Medulla oblongata (tissue), 1 donor: ENCODE measurements around the gene ALDH9A1.
"Not testable (repeated sequence)": the region's sequence is repeated elsewhere in the genome, so short reads cannot be mapped to it uniquely, and the experiment has no call there.

ENCODE experiments used
- DNase-seq: peaks from one replicate; pipeline ENCODE4 v3.0.0-alpha.2; 2015; ENCODE audit errors: extremely low spot score

Gene ALDH9A1

DNA sequence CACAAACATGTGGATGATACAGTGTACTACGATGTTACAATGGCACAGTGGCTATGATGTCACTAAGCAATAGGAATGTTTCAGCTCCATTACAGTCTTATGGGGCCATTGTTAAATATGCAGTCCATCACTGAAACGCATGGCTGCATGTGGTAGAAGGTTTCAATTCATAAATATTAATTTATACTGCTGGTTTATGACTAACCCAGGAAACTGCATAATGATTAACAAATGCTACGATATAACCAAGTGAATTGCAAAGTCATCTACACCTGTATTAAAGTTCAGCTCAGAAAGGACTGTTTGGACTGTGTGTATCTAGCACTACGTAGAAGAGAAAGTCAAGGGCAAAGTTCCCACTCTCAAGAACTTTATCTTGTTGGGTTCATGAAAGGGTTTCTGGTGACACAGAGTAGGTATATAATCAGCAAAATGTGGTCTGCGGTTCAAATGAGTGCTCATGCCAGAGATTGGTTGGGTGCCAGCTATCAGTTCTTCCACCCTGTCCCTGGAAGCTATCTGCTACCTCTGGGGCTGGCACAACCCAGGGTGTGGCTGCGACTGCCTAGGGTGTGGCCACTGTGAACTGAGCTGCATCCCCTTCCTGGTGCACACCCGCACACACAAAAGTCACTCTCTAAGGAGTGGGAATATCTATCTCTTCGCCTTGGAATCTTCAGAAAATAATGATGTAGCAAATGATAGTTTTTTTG is 52.6 kb downstream of the ALDH9A1 start:
- DNase-seq: no peak

DNA sequence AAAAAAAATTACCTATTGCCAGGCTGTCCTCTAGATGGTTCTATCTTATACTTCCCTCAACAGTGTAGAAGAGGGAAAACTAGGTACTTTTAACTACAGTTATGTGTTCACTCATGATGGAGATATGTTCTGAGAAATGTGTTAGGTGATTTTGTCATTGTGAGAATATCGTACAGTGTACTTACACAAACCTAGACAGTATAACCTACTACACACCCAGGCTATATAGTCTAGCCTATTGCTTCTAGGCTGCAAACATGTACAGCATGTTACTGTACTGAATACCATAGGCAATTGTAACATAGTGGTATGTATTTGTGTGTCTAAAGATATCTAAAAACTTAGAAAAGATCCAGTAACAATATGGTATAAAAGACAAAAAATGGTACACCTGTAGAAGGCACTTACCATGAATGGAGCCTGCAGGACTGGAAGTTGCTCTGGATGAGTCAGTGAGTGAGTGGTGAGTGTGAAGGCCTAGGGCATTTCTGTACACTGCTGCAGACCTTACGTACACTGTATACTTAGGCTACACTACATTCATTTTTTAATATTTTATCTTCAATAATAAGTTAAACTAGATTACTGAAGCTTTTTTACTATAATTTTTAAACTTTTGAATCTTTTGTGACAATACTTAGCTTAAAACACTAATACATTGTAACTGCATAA is 54.2 kb downstream of the ALDH9A1 start:
- DNase-seq: no peak

GRCh38 chr1:165641231-165641987 is 57.0 kb downstream of the ALDH9A1 start:
- DNase-seq: no peak

- no peak for DNase-seq
Observed at GRCh38 chr1:165639821-165640623, 58.3 kb downstream of the ALDH9A1 start.

DNA sequence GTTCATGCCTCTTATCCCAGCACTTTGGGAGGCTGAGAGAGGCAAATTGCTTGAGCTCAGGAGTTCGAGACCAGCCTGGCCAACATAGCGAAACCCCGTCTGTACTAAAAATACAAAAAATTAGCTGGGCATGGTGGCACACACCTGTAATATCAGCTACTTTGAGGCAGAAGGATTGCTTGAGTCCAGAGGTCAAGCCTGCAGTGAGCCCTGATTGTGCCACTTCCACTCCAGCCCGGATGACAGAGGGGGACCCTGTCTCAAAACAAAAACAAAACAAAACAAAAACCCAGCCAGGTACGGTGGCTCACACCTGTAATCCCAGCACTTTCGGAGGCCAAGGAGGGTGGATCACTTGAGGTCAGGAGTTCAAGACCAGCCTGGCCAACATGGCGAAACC is 60.2 kb downstream of the ALDH9A1 start:
- not testable (repeated sequence) for DNase-seq

DNA sequence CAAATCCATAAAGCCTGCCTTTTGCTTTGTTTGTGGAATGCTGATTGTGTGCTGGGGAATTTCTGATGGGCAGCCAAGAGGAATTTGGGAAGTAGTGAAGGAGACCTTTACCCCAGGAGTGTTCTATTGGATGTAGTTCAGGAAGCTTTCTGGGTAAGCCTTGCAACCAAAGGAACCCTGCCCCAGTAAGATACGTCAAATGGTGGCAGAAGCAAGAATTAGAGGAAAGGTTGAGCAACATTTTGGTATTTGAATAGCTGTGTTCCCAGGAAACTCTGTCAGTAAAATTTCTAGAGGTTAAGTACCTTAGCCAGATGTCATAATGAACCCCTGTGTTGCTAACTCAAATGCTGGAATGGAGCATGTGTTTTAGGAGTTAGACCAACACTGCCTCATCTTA is 60.9 kb downstream of the ALDH9A1 start:
- DNase-seq: peak; percentile 35

- DNase-seq: no peak
Observed at GRCh38 chr1:165635823-165636222, 62.5 kb downstream of the ALDH9A1 start.

DNA sequence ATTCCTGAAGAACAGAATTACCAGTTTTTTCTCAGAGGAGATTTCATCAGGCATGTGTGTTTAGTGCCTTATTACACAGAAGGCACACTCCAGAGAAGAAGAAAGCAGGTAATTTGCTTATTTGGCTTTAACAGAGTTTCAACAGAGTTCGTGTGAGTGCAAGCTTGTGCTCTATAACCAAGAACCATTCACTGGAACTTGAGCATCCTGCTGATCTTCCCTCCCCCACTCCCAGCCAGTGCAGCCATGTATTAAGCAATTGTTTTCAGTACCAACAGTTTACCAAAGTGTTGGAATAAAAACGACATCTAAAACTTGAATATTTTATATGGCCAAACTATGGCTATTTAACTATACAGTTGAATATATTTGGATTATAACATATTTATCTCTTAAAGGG is 63.0 kb downstream of the ALDH9A1 start:
- peak; percentile 70 for DNase-seq

- DNase-seq: peak; percentile 14
Observed at GRCh38 chr1:165634154-165634921, 64.0 kb downstream of the ALDH9A1 start.

GRCh38 chr1:165633614-165634013 is 64.7 kb downstream of the ALDH9A1 start:
- DNase-seq: no peak

GRCh38 chr1:165632491-165632890 is 65.9 kb downstream of the ALDH9A1 start:
- peak; percentile 43 for DNase-seq

GRCh38 chr1:165632152-165632469 is 66.3 kb downstream of the ALDH9A1 start:
- DNase-seq: no peak

- DNase-seq: peak; percentile 68
Observed at GRCh38 chr1:165631342-165632151, 66.8 kb downstream of the ALDH9A1 start.

DNA sequence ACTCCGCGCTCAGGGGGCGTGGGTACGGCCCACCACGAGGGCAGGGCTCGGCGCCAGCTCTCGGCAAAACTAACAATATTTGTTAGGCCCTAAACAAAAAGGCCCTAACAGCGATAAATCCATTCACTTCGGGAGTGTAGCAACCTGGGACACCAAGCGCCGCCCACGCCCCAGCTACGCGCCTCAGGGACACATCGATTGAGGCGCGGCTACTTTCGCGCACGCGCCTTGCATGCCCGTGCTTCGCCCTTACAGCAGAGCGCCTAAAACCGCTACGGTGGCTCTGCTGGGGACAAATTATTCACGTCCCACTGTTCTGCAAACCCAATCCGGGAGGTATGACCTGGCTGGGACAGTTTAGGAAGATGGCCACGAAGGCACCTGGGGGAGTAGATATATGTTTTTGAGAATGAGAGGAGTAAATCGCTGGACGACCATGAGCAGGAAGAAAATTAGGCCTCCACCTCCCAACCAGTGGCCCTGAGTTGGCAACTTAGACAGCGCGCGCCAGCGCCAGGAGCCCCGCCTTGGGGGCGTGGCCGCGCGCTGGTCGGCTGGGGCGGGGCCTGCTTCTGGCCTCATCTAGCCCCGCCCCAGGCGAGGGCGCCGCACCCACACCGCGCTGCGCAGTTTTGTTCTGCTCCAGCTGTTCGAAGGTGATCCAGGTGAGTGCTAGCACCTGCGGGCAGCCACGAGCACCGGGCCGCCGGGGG is 67.6 kb downstream of the ALDH9A1 start, which contains the start of gene MGST3:
Gene MGST3, plus strand, starts transcription at position 606 of the 713 bp plus-strand sequence. CDS start 18,614 bp downstream, outside the sequence.
- peak; percentile 98 for DNase-seq

GRCh38 chr1:165629848-165630628 is 68.3 kb downstream of the ALDH9A1 start:
- no peak for DNase-seq

DNA sequence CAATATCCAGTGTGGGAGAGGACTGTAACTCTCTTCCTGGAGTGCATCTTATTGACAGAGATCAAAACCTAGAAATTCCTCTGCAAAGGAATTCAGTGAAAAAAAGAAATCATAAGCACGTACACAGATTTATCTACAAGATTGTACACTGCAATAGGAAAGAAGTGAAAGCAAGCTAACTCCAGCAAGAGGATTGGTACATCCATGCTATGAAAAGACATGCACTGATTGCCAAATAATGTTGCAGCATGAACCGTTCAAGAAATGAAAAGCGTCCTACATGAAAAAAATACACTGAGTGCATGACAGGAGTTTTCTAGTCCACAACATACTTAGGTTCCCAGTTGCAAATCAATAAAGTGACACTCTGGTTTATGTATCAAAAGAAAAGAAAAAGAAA is 69.2 kb downstream of the ALDH9A1 start:
- DNase-seq: no peak

DNA sequence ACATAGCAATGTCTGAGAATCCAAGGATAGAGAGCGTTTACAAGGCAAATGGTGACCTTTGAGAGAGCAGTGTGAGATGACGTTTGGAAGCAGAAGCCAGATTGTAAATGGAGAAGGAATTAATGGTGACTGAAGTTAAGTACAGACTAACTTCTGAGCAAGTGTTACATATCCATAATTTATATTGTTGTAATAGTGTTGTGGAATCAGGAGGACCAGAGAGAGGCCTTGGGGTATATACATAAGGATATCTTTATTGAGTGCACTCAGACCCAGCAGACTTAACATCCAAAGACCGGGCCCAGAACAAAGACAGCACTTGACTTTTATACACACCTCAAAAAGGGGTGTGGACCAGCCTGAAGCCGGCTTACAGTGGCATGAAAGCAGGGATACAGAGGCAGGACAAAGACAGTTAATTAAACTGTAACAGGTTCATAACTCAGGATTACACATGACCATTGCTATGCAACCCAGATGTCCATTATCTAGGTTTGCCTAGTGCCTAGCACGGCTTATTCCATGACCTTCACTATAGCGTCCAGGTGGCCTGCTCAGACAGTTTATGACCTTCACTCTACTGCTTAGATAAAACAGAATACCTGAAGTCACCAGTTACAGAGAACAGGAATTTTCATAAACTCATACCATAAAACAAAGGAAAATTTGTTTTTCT is 70.1 kb downstream of the ALDH9A1 start:
- no peak for DNase-seq

- no peak for DNase-seq
Observed at GRCh38 chr1:165624441-165624840, 73.9 kb downstream of the ALDH9A1 start.
